Lung (tissue), 12 donors: ENCODE results near the gene SLC39A2. TPM values are rescaled to one million over a fixed set of nuclear protein-coding genes. Genes with fewer than 3 reads are reported as not detected.

Experiments used
- ATAC-seq: fragments of 200-7000 bp; cut with Tn5 transposase; one replicate; pipeline ENCODE4 v1.9.1; 2020; ENCODE audit warnings: moderate number of reproducible peaks; ENCODE audit not compliant: insufficient read depth, low FRiP score
- DNase-seq, 3 donors: peaks; one replicate each; pipeline ENCODE4 v3.0.0-alpha.2; 2013 to 2017
- H3K27ac ChIP-seq, 2 donors: one replicate each; pipeline ENCODE4 v1.5.1; 2013; ENCODE audit warnings: mild to moderate bottlenecking in 2 of 2, moderate library complexity in 2 of 2, control low read depth in 1 of 2, inconsistent platforms in 1 of 2, low read depth in 1 of 2, low read length in 1 of 2
- H3K27me3 ChIP-seq, 3 donors: one replicate each; pipeline ENCODE4 v1.5.1; 2013; ENCODE audit warnings: low read length in 2 of 3; ENCODE audit not compliant: control insufficient read depth in 3 of 3, insufficient read depth in 3 of 3
- H3K36me3 ChIP-seq, 4 donors: one replicate each; pipeline ENCODE4 v1.5.1; 2013; ENCODE audit warnings: low read length in 4 of 4, mild to moderate bottlenecking in 1 of 4, moderate library complexity in 1 of 4; ENCODE audit not compliant: control insufficient read depth in 4 of 4, insufficient read depth in 4 of 4
- H3K4me1 ChIP-seq, 5 donors: one replicate each; pipeline ENCODE4 v1.5.1; 2013; ENCODE audit warnings: low read length in 5 of 5, mild to moderate bottlenecking in 2 of 5, moderate library complexity in 1 of 5; ENCODE audit not compliant: control insufficient read depth in 5 of 5, insufficient read depth in 5 of 5
- H3K4me3 ChIP-seq: one replicate; pipeline ENCODE4 v1.5.1; 2013; ENCODE audit warnings: mild to moderate bottlenecking, control low read depth, moderate library complexity
- H3K9ac ChIP-seq, 2 donors: one replicate each; pipeline ENCODE4 v1.5.1; 2013; ENCODE audit warnings: low read length in 2 of 2, control low read depth in 1 of 2; ENCODE audit not compliant: insufficient read depth in 1 of 2
- H3K9me3 ChIP-seq, 4 donors: one replicate each; pipeline ENCODE4 v1.5.1; 2013; ENCODE audit warnings: low read length in 3 of 4, mild to moderate bottlenecking in 1 of 4, moderate library complexity in 1 of 4; ENCODE audit not compliant: control insufficient read depth in 4 of 4, insufficient read depth in 3 of 4
- CTCF ChIP-seq: IDR thresholded peaks from 2 replicates; pipeline ENCODE4 v1.5.1; 2012; ENCODE audit warnings: mild to moderate bottlenecking; ENCODE audit errors: control extremely low read depth, extremely low read depth
- WGBS, 2 donors: extraction: QIAGEN DNeasy Blood & Tissue Kit; methylation state at CpG; one replicate each; pipeline ENCODE4 v1.1.7; 2013; 5-methylcytosine and 5-hydroxymethylcytosine counted together
- polyA plus RNA-seq, 2 donors: library from polyadenylated mRNA; stranded (reverse); fragments of 200-250 nt; gene quantifications; one replicate each; pipeline ENCODE4 v1.2.1, GENCODE V29; 2013
- total RNA-seq, 2 donors: library from RNA; depleted of rRNA in 1 of 2; stranded (reverse); fragments of >200 nt in 1 of 2; gene quantifications; one replicate each; pipeline ENCODE4 v1.2.1, GENCODE V29; 2014 to 2021
- donor health status: control.
- donor health status: control.
- donor health status: Bipolar disorder and iron deficiency.
- donor health status: healthy.
- donor health status: DM: yes; HTN: yes; CAD: no.

SLC39A2 gene
- total and polyA plus RNA-seq, 4 donors: 0.02 to 0.08 TPM; not detected in 2

GRCh38 chr14:20997115-20997514 lies 2.0 kb upstream of the SLC39A2 start:
- Histone ChIP-seq H3K36me3 (peaks cover 27 to 38% (median 33%) of the 10 kb centered on the region in 4 donors), H3K27ac (no peak overlapping the region), H3K9me3 (no peaks in the 10 kb centered on the region), H3K27me3 (no peaks in the 10 kb centered on the region), H3K4me1 (peaks cover 0 to 2% (median 0%) of the 10 kb centered on the region in 5 donors), H3K4me3 (no peak overlapping the region), H3K9ac (no peak overlapping the region)
- no peak for TF ChIP-seq CTCF
- ATAC-seq: no peak
- DNase-seq: peak in 1 of 3 donors; percentile 46
- WGBS, 2 donors: 55 to 78% methylated on average over 4 of the region's 4 CpGs

GRCh38 chr14:20997564-20997963 lies 1.5 kb upstream of the SLC39A2 start:
- WGBS, 2 donors: 73 to 80% methylated on average over 6 of the region's 6 CpGs
- Histone ChIP-seq H3K4me1 (peaks cover 0 to 2% (median 0%) of the 10 kb centered on the region in 5 donors), H3K36me3 (peaks cover 26 to 35% (median 31%) of the 10 kb centered on the region in 4 donors), H3K9ac (no peak overlapping the region), H3K27ac (no peak overlapping the region), H3K9me3 (no peaks in the 10 kb centered on the region), H3K27me3 (no peaks in the 10 kb centered on the region), H3K4me3 (no peak overlapping the region)
- no peak for DNase-seq
- TF ChIP-seq CTCF: no peak
- no peak for ATAC-seq

DNA sequence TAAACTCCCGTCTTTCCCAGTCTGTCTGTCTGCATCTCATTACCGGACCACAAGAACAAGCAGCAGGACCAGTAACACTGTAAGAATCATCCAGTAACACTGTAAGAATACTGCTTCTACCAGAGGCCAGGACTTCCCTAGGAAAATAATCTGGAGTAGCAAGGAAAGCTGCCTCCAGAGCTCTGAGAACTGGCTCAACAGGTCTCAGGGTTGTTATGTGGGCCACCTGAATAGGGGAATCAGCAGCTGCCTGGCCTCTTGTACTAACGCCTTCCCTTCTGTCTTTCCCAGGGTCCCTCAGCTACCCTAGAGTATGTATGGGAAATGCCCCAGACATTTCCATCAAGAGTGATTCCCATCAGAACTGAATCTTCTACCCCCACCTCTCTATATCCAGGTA lies 954 bp upstream of the SLC39A2 start:
- ATAC-seq (no peak), DNase-seq (peak; percentile 58 to 78 (median 68))
- Histone ChIP-seq H3K9ac (no peak overlapping the region), H3K27me3 (no peaks in the 10 kb centered on the region), H3K36me3 (peaks cover 22 to 32% (median 27%) of the 10 kb centered on the region in 4 donors), H3K27ac (no peak overlapping the region), H3K4me1 (peaks cover 0 to 2% (median 0%) of the 10 kb centered on the region in 5 donors), H3K4me3 (no peak overlapping the region), H3K9me3 (no peaks in the 10 kb centered on the region)
- 76 to 89% methylated on average over 3 of the region's 3 CpGs for WGBS, 2 donors
- no peak for TF ChIP-seq CTCF

GRCh38 chr14:20999591-20999990 lies 498 bp downstream of the SLC39A2 start:
- Histone ChIP-seq H3K9ac (no peak overlapping the region), H3K9me3 (no peaks in the 10 kb centered on the region), H3K27me3 (no peaks in the 10 kb centered on the region), H3K4me3 (no peak overlapping the region), H3K36me3 (peaks cover 13 to 24% (median 21%) of the 10 kb centered on the region in 4 donors), H3K4me1 (peaks cover 0 to 2% (median 0%) of the 10 kb centered on the region in 5 donors), H3K27ac (no peak overlapping the region)
- DNase-seq: no peak
- no peak for ATAC-seq
- WGBS, 2 donors: 84 to 87% methylated on average over 4 of the region's 4 CpGs
- no peak for TF ChIP-seq CTCF
